ENCODE measurements around the gene PRUNE2.

The PRUNE2 gene

DNA sequence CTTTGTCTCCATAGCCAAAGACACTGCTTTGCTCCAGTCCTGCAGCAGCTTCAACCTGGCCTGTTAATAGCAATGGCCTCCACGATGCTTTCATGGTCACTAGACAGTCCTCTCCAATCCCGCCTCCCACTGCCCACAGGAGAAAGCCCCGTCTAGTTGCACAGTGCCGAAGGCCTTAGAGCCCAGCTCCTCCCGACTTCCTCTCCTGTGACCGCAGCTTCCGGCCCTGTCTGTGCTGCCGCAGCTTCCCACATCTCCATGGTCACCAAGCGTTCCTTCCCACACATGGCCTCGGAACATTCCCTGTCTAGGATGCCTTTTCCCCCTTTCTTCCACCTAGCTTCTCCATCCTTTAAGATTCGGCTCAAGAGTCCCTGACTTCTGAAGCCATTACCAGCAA lies 118.2 kb downstream of the PRUNE2 start:
- H3K4me3 ChIP-seq (ENCODE audit: low read depth, low read length), result no peak overlapping the region
- TF ChIP-seq, protein P1, sequence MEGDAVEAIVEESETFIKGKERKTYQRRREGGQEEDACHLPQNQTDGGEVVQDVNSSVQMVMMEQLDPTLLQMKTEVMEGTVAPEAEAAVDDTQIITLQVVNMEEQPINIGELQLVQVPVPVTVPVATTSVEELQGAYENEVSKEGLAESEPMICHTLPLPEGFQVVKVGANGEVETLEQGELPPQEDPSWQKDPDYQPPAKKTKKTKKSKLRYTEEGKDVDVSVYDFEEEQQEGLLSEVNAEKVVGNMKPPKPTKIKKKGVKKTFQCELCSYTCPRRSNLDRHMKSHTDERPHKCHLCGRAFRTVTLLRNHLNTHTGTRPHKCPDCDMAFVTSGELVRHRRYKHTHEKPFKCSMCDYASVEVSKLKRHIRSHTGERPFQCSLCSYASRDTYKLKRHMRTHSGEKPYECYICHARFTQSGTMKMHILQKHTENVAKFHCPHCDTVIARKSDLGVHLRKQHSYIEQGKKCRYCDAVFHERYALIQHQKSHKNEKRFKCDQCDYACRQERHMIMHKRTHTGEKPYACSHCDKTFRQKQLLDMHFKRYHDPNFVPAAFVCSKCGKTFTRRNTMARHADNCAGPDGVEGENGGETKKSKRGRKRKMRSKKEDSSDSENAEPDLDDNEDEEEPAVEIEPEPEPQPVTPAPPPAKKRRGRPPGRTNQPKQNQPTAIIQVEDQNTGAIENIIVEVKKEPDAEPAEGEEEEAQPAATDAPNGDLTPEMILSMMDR (IDR thresholded peaks at IDR 0.05; ENCODE audit: borderline replicate concordance, insufficient read depth, low read depth, low read length), result no peak

DNA sequence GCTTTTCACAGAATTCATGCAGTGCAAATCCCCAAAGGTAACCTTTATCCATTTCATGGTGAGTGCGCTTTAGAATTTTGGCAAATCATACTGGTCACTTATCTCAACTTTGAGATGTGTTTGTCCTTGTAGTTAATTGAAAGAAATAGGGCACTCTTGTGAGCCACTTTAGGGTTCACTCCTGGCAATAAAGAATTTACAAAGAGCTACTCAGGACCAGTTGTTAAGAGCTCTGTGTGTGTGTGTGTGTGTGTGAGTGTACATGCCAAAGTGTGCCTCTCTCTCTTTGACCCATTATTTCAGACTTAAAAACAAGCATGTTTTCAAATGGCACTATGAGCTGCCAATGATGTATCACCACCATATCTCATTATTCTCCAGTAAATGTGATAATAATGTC lies 120.4 kb downstream of the PRUNE2 start:
- TF ChIP-seq, protein P1 (IDR thresholded peaks at IDR 0.05; ENCODE audit: borderline replicate concordance, insufficient read depth, low read depth, low read length), result no peak
- H3K4me3 ChIP-seq (ENCODE audit: low read depth, low read length), result no peak overlapping the region

DNA sequence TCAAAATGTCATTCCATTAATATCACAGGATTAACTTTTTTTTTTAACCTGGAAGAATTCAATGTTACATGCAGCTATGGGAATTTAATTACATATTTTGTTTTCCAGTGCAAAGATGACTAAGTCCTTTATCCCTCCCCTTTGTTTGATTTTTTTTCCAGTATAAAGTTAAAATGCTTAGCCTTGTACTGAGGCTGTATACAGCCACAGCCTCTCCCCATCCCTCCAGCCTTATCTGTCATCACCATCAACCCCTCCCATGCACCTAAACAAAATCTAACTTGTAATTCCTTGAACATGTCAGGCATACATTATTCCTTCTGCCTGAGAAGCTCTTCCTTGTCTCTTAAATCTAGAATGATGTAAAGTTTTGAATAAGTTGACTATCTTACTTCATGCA lies 121.0 kb downstream of the PRUNE2 start:
- no peak overlapping the region for H3K4me3 ChIP-seq (ENCODE audit: low read depth, low read length)
- TF ChIP-seq, protein P1 (IDR thresholded peaks at IDR 0.05; ENCODE audit: borderline replicate concordance, insufficient read depth, low read depth, low read length), result no peak

DNA sequence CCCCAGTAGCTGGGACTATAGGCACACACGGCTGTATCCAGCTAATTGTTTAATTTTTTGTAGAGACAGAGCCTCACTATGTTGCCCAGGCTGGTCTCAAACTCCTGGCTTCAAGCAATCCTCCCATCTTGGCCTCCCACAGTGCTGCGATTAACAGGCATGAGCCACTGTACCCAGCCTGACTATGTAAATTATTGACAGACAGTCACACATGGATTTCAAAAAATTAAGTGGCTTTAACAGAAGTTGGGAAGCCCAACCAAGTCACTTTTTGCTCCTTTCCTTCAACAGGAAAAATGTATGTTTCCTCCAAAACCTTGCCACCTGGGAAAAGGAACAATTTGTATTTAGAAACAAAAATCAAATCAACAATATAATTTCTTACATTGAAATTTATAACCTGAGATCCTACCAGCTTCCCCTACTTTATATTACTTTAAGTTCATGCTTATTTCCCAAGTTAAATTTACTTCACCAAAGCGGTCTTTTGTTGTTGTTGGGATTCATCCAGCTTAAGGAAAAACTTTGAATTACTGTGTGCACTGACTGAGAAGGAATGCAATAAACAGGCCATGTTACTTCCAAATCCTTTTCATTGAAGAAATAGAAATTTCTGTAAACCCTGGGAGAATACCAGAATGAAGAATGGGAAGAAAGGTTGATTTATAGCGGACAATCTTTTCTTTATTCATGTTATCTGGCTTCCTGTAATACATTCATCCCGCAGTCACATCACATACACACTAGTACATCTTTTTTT lies 133.0 kb downstream of the PRUNE2 start:
- TF ChIP-seq, protein P1 (IDR thresholded peaks at IDR 0.05; ENCODE audit: borderline replicate concordance, insufficient read depth, low read depth, low read length), result no peak

DNA sequence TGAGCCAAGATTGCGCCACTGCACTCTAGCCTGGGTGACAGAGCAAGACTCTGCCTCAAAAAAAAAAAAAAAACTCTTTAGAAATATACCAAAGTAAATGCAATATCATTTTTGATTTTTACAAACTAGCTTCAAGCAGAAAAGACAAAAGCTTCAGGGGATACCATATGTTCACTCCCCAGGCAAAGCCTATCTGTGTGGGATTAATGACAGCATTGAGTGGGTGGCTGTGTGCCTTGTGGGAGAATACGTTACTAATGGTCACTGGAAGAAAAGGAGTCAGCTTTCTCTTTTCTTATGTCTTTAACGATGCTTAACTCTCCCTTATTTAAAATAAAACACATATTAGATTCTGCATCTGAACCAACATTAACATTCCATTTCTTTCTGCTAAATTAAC lies 139.8 kb downstream of the PRUNE2 start:
- TF ChIP-seq, protein P1 (IDR thresholded peaks at IDR 0.05; ENCODE audit: borderline replicate concordance, insufficient read depth, low read depth, low read length), result no peak
- no peak overlapping the region for H3K4me3 ChIP-seq (ENCODE audit: low read depth, low read length)

More for the DNA sequence above, 133.0 kb downstream of the PRUNE2 start:
- H3K4me3 ChIP-seq (ENCODE audit: low read depth, low read length), result no peak overlapping the region

DNA sequence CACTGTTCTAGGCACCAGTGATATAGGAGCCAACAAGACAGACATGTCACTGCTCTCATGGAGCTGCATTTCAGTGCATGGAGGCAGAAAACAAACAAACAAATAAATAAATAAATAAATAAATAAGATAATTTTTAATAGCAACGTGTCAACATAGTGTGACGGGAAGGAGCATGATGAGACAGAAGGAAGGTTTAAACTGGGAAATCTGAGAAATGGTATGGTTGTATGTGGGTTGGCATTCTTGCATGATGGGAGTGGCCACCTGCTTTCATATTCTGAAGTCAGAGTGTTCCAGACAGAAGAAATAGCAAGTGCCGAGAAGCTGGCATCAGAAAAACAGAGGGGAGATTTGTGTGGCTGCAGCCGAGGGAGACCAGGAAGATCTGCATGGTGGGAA lies 141.8 kb downstream of the PRUNE2 start, which contains the start of gene PCA3:
Gene PCA3, plus strand, starts transcription at position 301 of the 400 bp plus-strand sequence.
- no peak within 1 kb of the TSS for H3K4me3 ChIP-seq (ENCODE audit: low read depth, low read length)
- TF ChIP-seq, protein P1 (IDR thresholded peaks at IDR 0.05; ENCODE audit: borderline replicate concordance, insufficient read depth, low read depth, low read length), result no peak

DNA sequence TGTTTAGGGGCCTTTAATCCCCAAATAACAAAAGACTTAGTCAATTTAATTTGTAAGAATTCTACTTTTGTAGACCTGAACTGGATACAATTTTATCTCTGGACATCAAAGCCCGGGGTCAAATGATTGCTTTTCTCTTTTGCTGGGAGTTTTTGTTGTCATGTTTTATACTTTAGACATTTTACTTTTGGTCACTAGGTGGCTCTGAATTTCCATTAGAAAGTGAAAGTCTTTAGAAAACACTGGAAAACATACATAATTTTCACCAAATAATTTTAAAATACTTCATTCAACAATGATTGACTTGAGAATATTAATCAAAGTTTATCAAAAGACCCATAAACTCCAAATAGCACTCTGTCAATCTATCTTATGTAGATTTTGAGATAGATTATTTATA lies 144.5 kb downstream of the PRUNE2 start:
- H3K4me3 ChIP-seq (ENCODE audit: low read depth, low read length), result no peak overlapping the region
- TF ChIP-seq, protein P1 (IDR thresholded peaks at IDR 0.05; ENCODE audit: borderline replicate concordance, insufficient read depth, low read depth, low read length), result no peak
